Liver (tissue), 3 donors: ENCODE results near the gene RESP18.

Experiments
- CTCF ChIP-seq: fragments of 150-350 bp; IDR thresholded peaks from 2 replicates; pipeline ENCODE4 v1.5.1; 2017; ENCODE audit warnings: improper control_type of control experiment, low read depth, low read length; ENCODE audit not compliant: missing input control
- MAX ChIP-seq: IDR thresholded peaks from 2 replicates; pipeline ENCODE4 v1.6.1; 2016; ENCODE audit warnings: antibody characterized with exemption
- TAF1 ChIP-seq: conservative IDR thresholded peaks from 2 replicates; pipeline ENCODE4 v1.6.1; 2016; ENCODE audit warnings: antibody characterized with exemption, mild to moderate bottlenecking
- donor health status: healthy.
- donor health status: healthy.

- TF ChIP-seq MAX, result no peak
- TF ChIP-seq CTCF, result peak; percentile 98
- TF ChIP-seq TAF1, result no peak
These were observed 37.9 kb downstream of the RESP18 start for GRCh38 chr2:219294356-219295351.
